H9 (cell line): ENCODE results near the gene CCDC74A. TPM values are rescaled to one million over a fixed set of nuclear protein-coding genes. Genes with fewer than 3 reads are reported as not detected.

ENCODE experiments used
- DNase-seq: peaks from one replicate; pipeline ENCODE4 v3.0.0-alpha.2; 2017
- H2AFZ ChIP-seq: one replicate; pipeline ENCODE4 v1.6.1; 2013; ENCODE audit warnings: mild to moderate bottlenecking, low read length, control low read depth, moderate library complexity
- H2AK5ac ChIP-seq: 2 replicates; pipeline ENCODE4 v1.6.1; 2013; ENCODE audit warnings: low read length, control low read depth, mixed read lengths; ENCODE audit not compliant: insufficient read length
- H2BK120ac ChIP-seq: one replicate; pipeline ENCODE4 v1.6.1; 2013; ENCODE audit warnings: low read depth, mild to moderate bottlenecking, low read length, control low read depth, inconsistent platforms; ENCODE audit not compliant: poor library complexity, severe bottlenecking
- H2BK12ac ChIP-seq: 2 replicates; pipeline ENCODE4 v1.6.1; 2013; ENCODE audit warnings: low read length, control low read depth, mixed read lengths, low read depth; ENCODE audit not compliant: insufficient read length
- H2BK15ac ChIP-seq: 2 replicates; pipeline ENCODE4 v1.6.1; 2013; ENCODE audit warnings: low read depth, low read length, control low read depth
- H2BK20ac ChIP-seq: one replicate; pipeline ENCODE4 v1.6.1; 2013; ENCODE audit warnings: low read depth, mild to moderate bottlenecking, low read length, control low read depth, inconsistent platforms; ENCODE audit not compliant: poor library complexity, severe bottlenecking
- H2BK5ac ChIP-seq: 2 replicates; pipeline ENCODE4 v1.6.1; 2013; ENCODE audit warnings: low read length, control low read depth, mixed read lengths; ENCODE audit not compliant: insufficient read length
- H3K14ac ChIP-seq: 2 replicates; pipeline ENCODE4 v1.6.1; 2013; ENCODE audit warnings: low read length, control low read depth; ENCODE audit not compliant: insufficient read depth
- H3K18ac ChIP-seq: 2 replicates; pipeline ENCODE4 v1.6.1; 2013; ENCODE audit warnings: low read depth, mild to moderate bottlenecking, mixed read lengths, low read length, control low read depth; ENCODE audit not compliant: insufficient read length
- H3K23ac ChIP-seq: 2 replicates; pipeline ENCODE4 v1.6.1; 2013; ENCODE audit warnings: low read length, control low read depth, mixed read lengths, low read depth; ENCODE audit not compliant: insufficient read length
- H3K23me2 ChIP-seq: 2 replicates; pipeline ENCODE4 v1.6.1; 2013; ENCODE audit warnings: low read depth, mild to moderate bottlenecking, mixed read lengths, low read length, control low read depth; ENCODE audit not compliant: insufficient read length, poor library complexity, severe bottlenecking
- H3K27ac ChIP-seq: 2 replicates; pipeline ENCODE4 v1.5.1; 2013; ENCODE audit warnings: low read length, control low read depth, mixed read lengths, low read depth; ENCODE audit not compliant: insufficient read length
- H3K27me3 ChIP-seq: 2 replicates; pipeline ENCODE4 v1.6.1; 2013; ENCODE audit warnings: low read length, control low read depth, inconsistent platforms; ENCODE audit not compliant: insufficient read depth
- H3K4ac ChIP-seq: 2 replicates; pipeline ENCODE4 v1.6.1; 2013; ENCODE audit warnings: low read depth, mild to moderate bottlenecking, control low read depth, inconsistent platforms, low read length, moderate library complexity
- H3K4me1 ChIP-seq: 2 replicates; pipeline ENCODE4 v1.6.1; 2013; ENCODE audit warnings: low read length, control low read depth, inconsistent platforms; ENCODE audit not compliant: insufficient read depth
- H3K4me2 ChIP-seq: 2 replicates; pipeline ENCODE4 v1.6.1; 2013; ENCODE audit warnings: low read length, control low read depth, mixed read lengths; ENCODE audit not compliant: insufficient read length, insufficient read depth
- H3K56ac ChIP-seq: 2 replicates; pipeline ENCODE4 v1.6.1; 2013; ENCODE audit warnings: low read depth, mild to moderate bottlenecking, mixed read lengths, low read length, control low read depth; ENCODE audit not compliant: insufficient read length
- H3K79me1 ChIP-seq: 2 replicates; pipeline ENCODE4 v1.6.1; 2013; ENCODE audit warnings: low read depth, mild to moderate bottlenecking, moderate library complexity, low read length, control low read depth, inconsistent platforms; ENCODE audit not compliant: insufficient read depth, poor library complexity, severe bottlenecking
- H3K79me2 ChIP-seq: 2 replicates; pipeline ENCODE4 v1.6.1; 2013; ENCODE audit warnings: low read length, control low read depth, inconsistent platforms; ENCODE audit not compliant: insufficient read depth
- H3K9ac ChIP-seq: 2 replicates; pipeline ENCODE4 v1.6.1; 2013; ENCODE audit warnings: low read length, control low read depth, mixed read lengths; ENCODE audit not compliant: insufficient read length; ENCODE audit errors: extremely low read depth
- H3K9me3 ChIP-seq: one replicate; pipeline ENCODE4 v1.6.1; 2013; ENCODE audit warnings: low read depth, low read length, inconsistent platforms; ENCODE audit not compliant: control insufficient read depth
- H3T11ph ChIP-seq: one replicate; pipeline ENCODE4 v1.6.1; 2013; ENCODE audit warnings: mild to moderate bottlenecking, low read length, control low read depth, inconsistent platforms
- H4K20me1 ChIP-seq: one replicate; pipeline ENCODE4 v1.6.1; 2013; ENCODE audit not compliant: control insufficient read depth, insufficient read length, insufficient read depth
- H4K5ac ChIP-seq: 2 replicates; pipeline ENCODE4 v1.6.1; 2013; ENCODE audit warnings: low read depth, mild to moderate bottlenecking, mixed read lengths, low read length, control low read depth; ENCODE audit not compliant: insufficient read length
- H4K8ac ChIP-seq: replicated peaks from 2 replicates; pipeline ENCODE4 v1.6.1; 2013; ENCODE audit warnings: low read length, control low read depth, mixed read lengths, low read depth; ENCODE audit not compliant: insufficient read length
- H4K91ac ChIP-seq: 2 replicates; pipeline ENCODE4 v1.6.1; 2013; ENCODE audit warnings: low read depth, mild to moderate bottlenecking, moderate library complexity, mixed read lengths, low read length, control low read depth; ENCODE audit not compliant: insufficient read length
- H3K27ac Mint-ChIP-seq, 3 experiments: 2 replicates in 2 of 3; 3 replicates in 1 of 3; pipeline ENCODE4 v1.8.0; 2020 to 2021; ENCODE audit warnings: mixed read lengths in 3 of 3, mild to moderate bottlenecking in 1 of 3, moderate library complexity in 1 of 3
- H3K27me3 Mint-ChIP-seq: 2 replicates; pipeline ENCODE4 v1.8.0; 2021; ENCODE audit warnings: low read depth, mild to moderate bottlenecking, moderate library complexity, mixed read lengths
- H3K36me3 Mint-ChIP-seq, 3 experiments: 2 replicates in 2 of 3; 3 replicates in 1 of 3; pipeline ENCODE4 v1.8.0; 2020 to 2021; ENCODE audit warnings: low read depth in 3 of 3, mixed read lengths in 3 of 3; ENCODE audit not compliant: insufficient read depth in 1 of 3
- H3K4me1 Mint-ChIP-seq, 2 experiments: 2 replicates each; pipeline ENCODE4 v1.8.0; 2020; ENCODE audit warnings: mixed read lengths in 2 of 2
- H3K4me3 Mint-ChIP-seq, 2 experiments: 2 replicates in 1 of 2; 3 replicates in 1 of 2; pipeline ENCODE4 v1.8.0; 2020 to 2021; ENCODE audit warnings: mild to moderate bottlenecking in 2 of 2, mixed read lengths in 2 of 2, moderate library complexity in 1 of 2
- H3K9me3 Mint-ChIP-seq, 2 experiments: 2 replicates in 1 of 2; 3 replicates in 1 of 2; pipeline ENCODE4 v1.8.0; 2020; ENCODE audit warnings: mild to moderate bottlenecking in 2 of 2, mixed read lengths in 2 of 2, moderate library complexity in 1 of 2
- WGBS: extraction: QIAGEN DNeasy Blood & Tissue Kit; methylation state at CpG from one replicate; pipeline ENCODE4 v1.1.7; 2013; ENCODE audit warnings: missing lambda C conversion rate, low lambda C conversion rate, mixed read lengths; ENCODE audit not compliant: insufficient read length; ENCODE audit errors: extremely low coverage; 5-methylcytosine and 5-hydroxymethylcytosine counted together
- microRNA-seq: library from miRNA; unstranded; fragments of <30 nt; microRNA quantifications from one replicate; pipeline ENCODE4, GENCODE V29; 2020; ENCODE audit warnings: borderline microRNAs expressed
- total RNA-seq: library from RNA; stranded (reverse); gene quantifications from 2 replicates; pipeline ENCODE4 v1.2.1, GENCODE V29; 2021
- TF ChIP-seq, protein P1 (sequence below): fragments of 200-600 bp; sonication (generic); conservative IDR thresholded peaks from 3 replicates; pipeline ENCODE4 v1.8.0; 2021; ENCODE audit warnings: antibody characterized with exemption, mild to moderate bottlenecking

CCDC74A gene
- total RNA-seq, 1 experiment from 2014 or later = 10.8 TPM

DNA sequence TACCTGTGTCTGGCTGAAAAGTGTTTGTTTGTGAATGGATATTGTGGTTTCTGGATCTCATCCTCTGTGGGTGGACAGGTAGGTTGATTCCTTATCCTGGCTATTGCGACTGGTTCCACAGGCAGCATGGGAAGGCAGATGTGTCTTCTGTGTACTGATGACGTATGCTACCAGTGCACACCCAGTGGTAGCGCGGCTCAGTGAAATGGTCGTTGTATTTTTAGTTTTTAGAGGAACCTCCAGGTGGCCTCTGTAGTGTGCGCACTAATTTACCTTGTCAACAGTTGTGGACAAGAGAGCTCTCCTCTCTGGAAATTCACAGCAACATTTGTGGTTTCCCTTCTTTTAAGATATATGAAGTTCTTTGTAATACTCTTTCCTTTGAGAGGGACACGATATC, 52.5 kb downstream of the CCDC74A start:
- no peak overlapping the region for H3K23ac ChIP-seq
- no peak overlapping the region for H2BK12ac ChIP-seq
- Mint-ChIP-seq H3K27me3 (peaks cover 3% of the 10 kb centered on the region; the same call in 1 of the 2 replicates), H3K9me3 (no peaks in the 10 kb centered on the region; a peak in 1 of 5 replicates), H3K4me1 (peaks cover 9% of the 10 kb centered on the region in 2 experiments), H3K4me3 (no peak overlapping the region), H3K36me3 (no peaks in the 10 kb centered on the region), H3K27ac (no peak overlapping the region)
- no peaks in the 10 kb centered on the region for H4K20me1 ChIP-seq
- H3K79me2 ChIP-seq = no peaks in the 10 kb centered on the region
- no CpG with 5 or more reads among the region's 7 CpGs for WGBS
- H3K4me2 ChIP-seq = no peak overlapping the region
- no peak overlapping the region for H2BK15ac ChIP-seq
- H3K4ac ChIP-seq = no peak overlapping the region
- peaks cover 3% of the 10 kb centered on the region; the same call in 1 of the 2 replicates for H3K4me1 ChIP-seq
- no peak overlapping the region for H2BK5ac ChIP-seq
- H3K27me3 ChIP-seq = no peaks in the 10 kb centered on the region
- H4K91ac ChIP-seq = no peak overlapping the region
- no peak overlapping the region for H3K14ac ChIP-seq
- H3K18ac ChIP-seq = no peak overlapping the region
- H2BK20ac ChIP-seq = no peak overlapping the region
- DNase-seq = no peak
- no peak overlapping the region for H2AK5ac ChIP-seq
- no peak overlapping the region for H2BK120ac ChIP-seq
- H2AFZ ChIP-seq = no peak overlapping the region
- no peak overlapping the region for H4K5ac ChIP-seq
- no peak overlapping the region for H3K27ac ChIP-seq
- no peak overlapping the region for H3K9ac ChIP-seq
- H3K79me1 ChIP-seq = no peaks in the 10 kb centered on the region
- H3K56ac ChIP-seq = no peak overlapping the region
- TF ChIP-seq, protein P1, sequence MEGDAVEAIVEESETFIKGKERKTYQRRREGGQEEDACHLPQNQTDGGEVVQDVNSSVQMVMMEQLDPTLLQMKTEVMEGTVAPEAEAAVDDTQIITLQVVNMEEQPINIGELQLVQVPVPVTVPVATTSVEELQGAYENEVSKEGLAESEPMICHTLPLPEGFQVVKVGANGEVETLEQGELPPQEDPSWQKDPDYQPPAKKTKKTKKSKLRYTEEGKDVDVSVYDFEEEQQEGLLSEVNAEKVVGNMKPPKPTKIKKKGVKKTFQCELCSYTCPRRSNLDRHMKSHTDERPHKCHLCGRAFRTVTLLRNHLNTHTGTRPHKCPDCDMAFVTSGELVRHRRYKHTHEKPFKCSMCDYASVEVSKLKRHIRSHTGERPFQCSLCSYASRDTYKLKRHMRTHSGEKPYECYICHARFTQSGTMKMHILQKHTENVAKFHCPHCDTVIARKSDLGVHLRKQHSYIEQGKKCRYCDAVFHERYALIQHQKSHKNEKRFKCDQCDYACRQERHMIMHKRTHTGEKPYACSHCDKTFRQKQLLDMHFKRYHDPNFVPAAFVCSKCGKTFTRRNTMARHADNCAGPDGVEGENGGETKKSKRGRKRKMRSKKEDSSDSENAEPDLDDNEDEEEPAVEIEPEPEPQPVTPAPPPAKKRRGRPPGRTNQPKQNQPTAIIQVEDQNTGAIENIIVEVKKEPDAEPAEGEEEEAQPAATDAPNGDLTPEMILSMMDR = no peak
- H4K8ac ChIP-seq = no peak overlapping the region
- no peaks in the 10 kb centered on the region for H3K23me2 ChIP-seq
- H3T11ph ChIP-seq = no peak overlapping the region
- no peaks in the 10 kb centered on the region for H3K9me3 ChIP-seq

Small RNAs within 50 kb of the gene (microRNA-seq; reads per million reads assigned to microRNA genes)
- not detected for gene MIR4784

Other genes with a start within 250 kb of the CCDC74A start
- gene RAB6D, start 163.7 kb upstream of the CCDC74A start, total RNA-seq = 0.18 TPM in 1 of 2 replicates, not detected in the other
- 0.18 TPM in 1 of 2 replicates, not detected in the other for gene TUBA3D, start 51.8 kb upstream of the CCDC74A start, total RNA-seq
- gene MZT2A, start 35.5 kb upstream of the CCDC74A start, total RNA-seq = 127 and 144 TPM in 2 replicates